GM12801 (cell line): ENCODE data around the gene DTL.

Experiments
- TF ChIP-seq, protein P1 (sequence below): IDR thresholded peaks from one replicate; pipeline ENCODE4 v1.5.1; 2011; ENCODE audit warnings: control low read depth; ENCODE audit not compliant: insufficient read length; ENCODE audit errors: extremely low read depth

The DTL gene

DNA sequence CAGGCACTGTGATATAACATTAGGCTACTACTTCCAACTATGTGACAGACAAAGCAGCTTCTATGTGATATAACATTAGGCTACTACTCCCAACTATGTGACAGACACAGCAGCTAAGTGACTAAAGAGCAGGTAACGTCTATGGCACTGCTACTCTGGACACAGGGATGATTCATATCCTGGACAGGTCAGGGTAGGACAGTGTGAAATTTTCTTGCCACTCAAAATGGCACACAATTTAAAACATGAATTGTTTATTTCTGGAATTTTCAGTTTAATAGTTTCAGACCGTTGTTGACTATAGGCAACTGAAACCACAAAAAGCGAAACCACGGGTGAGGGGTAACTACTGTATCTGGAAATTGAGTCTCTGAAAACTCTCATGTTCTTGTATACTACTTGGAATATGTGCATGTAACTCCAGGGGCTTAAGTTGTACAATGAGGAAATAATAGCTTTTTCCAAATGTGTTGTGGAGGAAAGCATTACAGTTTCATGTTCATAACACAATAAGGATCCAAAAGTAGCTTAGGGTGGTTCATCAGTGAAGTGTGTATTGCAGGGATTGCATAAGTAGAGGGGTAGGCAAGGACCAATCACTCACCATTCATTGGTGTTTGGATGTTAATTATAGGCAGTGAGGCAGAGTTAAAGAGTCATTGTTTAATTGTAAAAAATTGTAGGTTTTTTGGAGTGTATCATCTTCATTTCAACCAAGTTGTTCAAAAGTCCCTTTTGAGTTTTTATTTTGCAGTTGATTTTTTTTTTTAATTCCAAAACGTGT is 5.3 kb downstream of the DTL start:
- TF ChIP-seq, protein P1, sequence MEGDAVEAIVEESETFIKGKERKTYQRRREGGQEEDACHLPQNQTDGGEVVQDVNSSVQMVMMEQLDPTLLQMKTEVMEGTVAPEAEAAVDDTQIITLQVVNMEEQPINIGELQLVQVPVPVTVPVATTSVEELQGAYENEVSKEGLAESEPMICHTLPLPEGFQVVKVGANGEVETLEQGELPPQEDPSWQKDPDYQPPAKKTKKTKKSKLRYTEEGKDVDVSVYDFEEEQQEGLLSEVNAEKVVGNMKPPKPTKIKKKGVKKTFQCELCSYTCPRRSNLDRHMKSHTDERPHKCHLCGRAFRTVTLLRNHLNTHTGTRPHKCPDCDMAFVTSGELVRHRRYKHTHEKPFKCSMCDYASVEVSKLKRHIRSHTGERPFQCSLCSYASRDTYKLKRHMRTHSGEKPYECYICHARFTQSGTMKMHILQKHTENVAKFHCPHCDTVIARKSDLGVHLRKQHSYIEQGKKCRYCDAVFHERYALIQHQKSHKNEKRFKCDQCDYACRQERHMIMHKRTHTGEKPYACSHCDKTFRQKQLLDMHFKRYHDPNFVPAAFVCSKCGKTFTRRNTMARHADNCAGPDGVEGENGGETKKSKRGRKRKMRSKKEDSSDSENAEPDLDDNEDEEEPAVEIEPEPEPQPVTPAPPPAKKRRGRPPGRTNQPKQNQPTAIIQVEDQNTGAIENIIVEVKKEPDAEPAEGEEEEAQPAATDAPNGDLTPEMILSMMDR, result no peak

DNA sequence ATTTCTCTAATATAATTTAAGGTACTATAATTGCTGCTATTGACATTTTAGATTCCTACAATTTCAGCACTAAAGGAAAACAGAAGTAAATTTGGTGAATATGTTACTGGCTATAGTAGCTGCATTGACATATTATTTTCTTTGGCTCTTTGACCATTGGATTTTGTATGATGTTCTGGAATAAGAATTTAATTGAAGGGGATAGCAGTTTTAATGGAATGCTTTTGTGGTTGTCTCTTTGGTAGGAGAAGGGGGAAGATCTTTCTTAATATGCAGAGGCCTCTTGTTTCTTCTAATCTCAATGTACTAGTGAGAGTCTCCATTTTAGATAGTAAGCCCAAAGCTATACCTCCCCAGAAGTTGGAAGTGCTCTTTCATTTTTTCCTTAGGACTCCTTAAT is 6.9 kb downstream of the DTL start:
- TF ChIP-seq, protein P1, result no peak

DNA sequence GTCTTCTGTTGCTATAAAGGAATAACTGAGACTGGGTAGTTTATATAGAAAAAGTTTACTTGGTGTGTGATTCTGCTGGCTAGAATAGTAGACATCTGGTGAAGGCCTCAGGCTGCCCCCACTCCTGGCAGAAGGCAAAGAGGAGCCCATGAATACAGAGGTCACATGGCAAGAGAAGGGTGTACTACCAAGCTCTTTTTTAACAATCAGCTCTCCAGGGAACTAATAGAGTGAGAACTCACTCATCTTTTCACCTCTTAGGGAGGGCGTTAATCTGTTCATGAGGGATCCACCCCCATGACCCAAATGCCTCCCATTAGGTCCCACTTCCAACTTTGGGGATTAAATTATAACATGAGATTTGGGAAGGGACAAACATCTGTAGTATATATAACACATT is 9.3 kb downstream of the DTL start:
- TF ChIP-seq, protein P1, result no peak

DNA sequence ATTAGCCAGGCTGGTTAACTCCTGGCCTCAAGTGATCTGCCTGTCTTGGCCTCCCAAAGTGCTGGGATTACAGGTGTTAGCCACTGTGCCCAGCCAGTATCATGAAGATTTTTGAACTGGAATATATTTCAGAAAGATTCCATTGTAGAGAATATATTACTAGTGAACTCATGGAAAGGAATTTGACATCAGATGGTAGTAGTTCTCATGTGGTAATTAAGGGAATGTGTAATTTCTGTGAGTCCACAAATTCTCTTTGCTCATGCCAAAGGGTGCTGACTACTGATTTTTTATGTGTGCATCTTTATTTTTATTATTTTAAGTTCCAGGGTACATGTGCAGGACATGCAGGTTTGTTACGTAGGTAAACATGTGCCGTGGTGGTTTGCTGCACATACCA is 10.4 kb downstream of the DTL start:
- TF ChIP-seq, protein P1, result no peak

DNA sequence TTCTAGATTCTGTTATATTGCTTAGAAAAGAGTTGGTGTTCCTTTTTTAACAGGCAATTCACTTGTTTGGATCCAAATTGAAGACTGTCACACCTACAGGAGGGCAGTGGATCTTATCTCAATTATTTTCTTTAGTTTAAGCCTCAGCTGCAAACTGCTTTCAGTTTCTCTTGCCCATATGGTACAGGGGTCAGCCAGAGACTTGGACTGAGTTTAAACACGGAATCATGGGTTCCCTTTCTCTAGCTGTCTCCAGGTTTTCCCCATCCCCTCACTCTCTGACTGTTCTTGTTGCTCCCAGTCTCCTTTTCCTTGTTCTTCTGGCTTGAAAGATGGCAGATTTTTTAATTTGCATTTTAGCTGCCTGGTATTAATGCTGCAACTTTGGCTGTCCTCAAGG is 18.4 kb downstream of the DTL start:
- TF ChIP-seq, protein P1, result no peak

- TF ChIP-seq, protein P1, result no peak
These were observed 19.8 kb downstream of the DTL start for GRCh38 chr1:212055333-212055732.

- TF ChIP-seq, protein P1, result no peak
These were observed 25.3 kb downstream of the DTL start for GRCh38 chr1:212060632-212061472.
